ENCODE results near the gene BCL2A1.
A peak's percentile ranks its signal among the peaks of the same experiment; 100 is the strongest.
"Not testable (repeated sequence)": the region's sequence is repeated elsewhere in the genome, so short reads cannot be mapped to it uniquely, and the experiment has no call there.

The BCL2A1 gene

DNA sequence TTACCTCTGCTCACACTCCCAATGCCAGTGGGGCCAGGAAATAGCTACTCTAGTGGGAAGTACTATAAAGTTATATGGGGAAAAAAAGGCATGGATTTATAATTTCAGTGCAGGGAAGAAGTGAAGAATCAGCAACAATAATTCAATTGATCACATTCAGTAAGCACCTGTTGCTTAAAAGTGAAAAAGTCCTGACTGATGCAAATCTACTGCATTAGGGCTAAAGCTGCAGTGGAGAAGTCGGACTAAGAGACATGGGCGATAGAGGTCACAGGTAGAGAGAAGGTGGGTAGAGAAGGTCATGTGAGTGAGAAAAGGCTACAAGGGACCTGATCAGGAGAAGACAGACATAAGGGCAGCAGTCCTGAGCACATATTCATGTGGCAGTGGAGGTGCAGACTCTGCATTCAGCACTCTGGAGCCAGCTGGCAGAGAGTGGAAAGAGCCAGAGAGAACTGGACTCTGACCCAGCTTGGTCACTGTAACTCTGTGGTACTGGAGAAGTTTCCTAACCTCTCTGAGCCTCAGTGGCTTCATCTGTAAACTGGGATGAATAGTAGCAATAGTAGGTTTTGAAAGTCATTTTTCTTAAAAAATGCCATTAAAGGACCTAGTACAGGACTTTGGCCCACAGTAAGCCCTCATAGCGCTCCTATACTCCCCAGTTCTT, 17.6 kb upstream of the BCL2A1 start:
- DNase-seq, result no peak

DNA sequence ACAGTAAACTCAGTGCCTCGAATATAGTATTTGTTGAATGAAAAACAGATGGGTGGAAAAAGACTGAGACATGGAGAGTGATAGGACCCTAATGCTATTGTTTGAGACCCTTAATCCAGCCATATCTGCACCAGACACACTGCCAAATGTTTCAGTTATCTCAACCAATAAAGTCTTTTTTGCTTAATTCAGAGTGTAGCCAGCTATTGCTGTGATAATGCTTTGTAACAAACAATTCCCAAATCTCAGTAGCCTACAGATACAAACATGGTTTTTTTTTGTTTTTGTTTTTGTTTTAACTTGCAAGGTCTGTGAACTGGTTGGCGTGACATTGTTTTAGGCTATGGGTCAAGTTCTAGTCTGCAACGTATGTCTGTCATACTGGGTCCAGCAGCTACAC, 17.0 kb upstream of the BCL2A1 start:
- DNase-seq, result no peak

DNA sequence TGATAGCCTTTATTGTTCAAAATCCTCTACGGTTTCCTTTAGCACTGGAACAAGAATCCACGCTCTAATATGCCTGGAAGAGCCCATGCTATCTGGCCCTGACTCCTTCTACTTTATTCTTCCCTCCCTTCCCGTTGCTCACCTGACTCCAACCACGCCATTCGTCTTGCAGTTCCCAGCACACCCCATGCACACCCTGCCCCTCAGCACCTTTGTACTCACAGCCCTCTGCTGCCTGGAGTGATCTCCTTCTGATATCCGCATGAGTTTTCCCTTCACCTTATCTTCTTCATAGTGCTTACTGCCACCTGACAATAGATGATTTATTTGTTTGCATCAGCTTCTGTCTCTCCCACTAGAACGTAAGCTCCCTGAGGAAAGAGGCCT, 16.6 kb upstream of the BCL2A1 start:
- DNase-seq, result no peak

DNA sequence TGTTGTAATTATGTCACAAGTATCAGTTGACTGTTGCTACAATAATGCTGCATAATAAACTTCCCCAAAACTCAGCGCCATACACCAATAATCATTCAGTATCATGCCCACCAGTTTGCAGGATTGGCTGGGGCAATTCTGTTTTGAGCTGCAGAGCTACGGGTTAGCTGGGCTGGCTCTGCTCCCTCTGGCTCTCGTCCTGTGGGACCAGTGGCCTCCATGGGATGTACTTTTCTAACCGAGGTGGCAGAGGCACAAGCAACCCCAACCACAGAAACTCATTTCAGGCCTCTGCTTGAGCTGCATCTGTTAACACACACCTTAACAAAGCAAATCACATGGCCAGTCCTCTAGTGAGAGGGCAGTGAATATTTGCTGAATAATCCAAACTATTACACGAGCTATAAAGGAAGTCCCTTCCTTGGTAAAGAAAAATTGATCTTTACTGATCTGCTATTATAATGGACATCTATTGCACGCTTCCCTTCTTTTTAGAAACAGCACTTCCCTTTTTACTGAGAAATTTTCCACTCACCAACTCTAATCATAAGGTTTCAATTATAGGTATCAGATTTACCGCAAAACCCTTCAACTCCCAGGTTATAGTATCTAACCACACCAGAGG, 10.9 kb upstream of the BCL2A1 start:
- DNase-seq, result no peak

DNA sequence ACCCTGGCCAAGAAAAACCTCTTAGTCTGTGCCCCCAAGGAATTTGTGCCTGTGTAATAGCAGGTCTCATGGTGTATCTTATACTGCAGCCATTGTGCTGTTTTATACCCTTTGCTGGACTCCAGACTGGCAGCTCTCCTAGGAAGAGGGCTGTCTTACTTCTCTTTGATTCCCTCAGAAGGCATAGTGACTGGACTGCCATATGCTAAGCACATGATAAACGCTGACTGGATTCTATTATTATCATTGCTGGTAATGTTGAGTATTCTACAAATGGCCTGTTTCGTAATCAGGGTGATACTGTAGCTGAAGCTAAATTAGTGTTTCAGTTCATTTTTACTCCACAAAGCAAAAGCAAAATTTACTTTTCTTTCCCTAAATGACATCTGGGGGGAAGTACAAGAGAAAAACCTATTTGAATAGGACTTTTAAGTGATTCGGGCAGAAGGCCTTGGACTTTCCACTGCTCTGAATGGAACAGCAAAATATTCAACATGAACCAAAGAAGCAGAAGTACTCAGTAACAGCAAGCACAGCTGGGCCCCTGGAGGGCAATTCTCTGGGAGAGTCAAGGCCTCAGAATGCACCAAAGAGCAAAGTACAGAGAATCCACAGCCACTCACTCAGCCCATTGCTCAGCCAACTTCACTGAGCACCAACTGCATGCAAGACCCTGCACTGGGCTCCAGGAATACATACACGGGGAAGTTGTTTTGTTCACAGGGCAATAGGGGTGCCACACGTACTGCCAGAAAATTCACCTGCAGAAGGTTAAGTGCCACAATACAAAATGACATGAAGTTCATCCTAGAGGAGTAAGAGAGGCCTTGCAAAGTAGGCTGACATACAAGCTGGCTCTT, 7.9 kb upstream of the BCL2A1 start:
- no peak for DNase-seq

DNA sequence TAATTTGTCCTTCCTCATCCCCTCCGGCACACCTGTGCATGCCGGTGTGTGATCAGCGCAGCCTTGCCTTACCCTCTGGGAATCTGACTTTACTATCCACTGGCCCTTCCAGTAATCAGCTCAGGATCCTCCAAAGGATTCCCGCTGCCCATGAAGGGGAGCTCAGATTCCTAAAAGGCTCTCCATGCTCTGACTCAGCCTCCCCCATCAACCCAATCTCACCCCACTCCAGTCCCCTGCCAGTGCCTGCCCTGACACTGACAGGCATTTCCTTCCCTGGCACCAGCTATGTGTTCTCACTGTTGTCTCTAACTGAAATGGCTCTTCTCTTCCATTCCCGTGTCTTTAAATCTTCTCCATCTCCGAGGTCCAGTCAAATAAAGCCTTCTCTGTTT, 7.3 kb upstream of the BCL2A1 start:
- no peak for DNase-seq

DNA sequence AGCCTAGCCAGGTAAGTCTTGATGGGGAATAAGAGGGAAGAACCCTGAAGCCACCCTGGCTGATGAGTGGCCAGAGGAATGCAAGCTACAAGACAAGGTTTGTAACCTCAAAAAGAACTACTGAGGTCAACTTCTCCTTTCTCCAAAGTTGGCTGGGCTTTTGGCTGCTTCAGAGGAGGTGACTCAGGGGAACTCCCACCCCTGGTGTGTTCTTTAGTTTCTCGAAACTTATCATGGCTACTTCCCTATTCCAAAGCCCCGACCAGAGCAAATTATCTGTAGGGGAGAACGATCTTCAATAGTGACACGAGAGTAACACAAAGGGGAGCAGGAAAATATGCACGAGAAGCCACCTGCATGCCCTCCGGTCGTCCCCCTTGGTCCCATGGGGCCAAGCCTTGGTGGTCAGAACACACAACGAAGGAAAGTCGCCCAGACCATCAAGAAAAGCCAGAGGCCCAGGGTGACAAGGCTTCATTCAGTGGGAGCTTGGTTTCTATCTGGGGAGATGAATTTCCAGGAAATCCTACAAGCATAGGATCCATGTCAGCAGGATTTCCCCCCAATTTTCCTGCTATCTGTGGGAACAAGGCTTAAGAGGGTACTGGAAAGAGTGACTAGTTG, 6.5 kb upstream of the BCL2A1 start:
- no peak for DNase-seq

DNA sequence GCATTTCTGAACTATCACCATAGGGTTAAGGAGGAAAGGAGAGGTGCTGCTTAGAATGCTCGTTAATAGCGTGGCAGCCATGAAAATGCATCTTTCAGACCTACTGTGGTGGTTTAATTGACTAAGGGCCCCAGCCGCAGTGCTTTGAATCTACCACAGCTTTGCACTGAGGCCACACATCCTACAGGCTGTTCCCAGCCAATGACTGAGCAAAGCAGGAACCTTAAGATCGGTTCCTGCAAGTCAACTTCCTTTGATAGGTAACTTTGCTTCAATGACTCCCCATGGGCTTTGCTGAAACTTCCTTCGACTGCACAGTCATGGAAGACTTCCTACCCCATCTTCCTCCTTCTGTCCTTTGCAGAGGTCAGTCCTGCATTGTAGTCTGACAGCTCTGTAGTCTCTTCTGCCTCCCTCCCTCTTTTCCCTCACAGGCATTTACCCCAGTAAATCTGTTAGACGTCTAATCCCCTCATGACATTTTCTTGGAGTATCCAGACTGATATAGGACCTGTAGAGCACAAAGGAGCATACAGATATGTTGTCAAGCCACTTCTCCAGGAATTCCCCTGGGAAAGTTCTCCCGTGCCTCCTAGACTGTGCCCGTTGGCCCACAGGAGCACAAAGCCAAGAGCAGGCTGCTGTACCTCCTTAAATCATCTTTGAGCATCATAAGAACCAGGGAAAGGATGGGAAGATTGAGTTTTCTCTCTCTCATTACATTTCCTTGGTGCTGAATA, 2.6 kb upstream of the BCL2A1 start:
- no peak for DNase-seq

DNA sequence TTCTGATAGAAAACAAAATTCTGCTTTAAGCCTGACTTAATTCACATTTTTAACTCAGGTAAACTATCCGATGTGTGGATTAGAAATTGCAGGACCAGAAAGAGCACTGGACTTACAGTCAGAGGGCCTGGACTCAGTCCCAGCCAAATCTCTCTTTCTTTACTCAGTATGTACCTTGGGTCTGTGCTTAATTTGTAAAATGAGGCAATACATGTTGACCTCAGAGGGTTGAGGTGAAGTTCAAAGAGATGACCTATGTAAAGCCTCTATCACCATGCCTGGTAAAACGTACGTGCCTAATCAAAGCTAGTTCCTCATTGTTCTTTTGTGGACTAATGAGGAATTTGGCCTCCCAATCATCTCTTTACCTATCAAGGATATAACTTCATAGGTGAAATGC, 1.9 kb upstream of the BCL2A1 start:
- DNase-seq, result no peak

DNA sequence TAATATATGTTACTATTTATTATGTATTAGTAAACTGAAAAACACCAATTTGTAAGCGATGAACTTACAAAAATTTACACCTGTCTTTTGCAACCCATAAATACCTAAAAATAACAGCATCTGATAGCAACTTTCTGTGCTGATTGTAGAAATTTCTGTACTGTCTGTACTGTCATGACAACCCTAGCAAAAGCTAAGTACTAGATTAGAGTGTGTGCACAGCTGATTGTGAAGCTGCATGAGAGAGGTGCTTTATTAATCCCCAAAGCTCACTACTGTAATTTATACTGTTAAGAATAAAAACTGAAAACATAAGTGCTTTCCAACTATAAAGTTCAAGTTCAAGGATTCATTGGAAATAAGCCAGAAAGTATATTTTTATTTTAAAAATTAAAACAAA, 815 bp downstream of the BCL2A1 start:
- DNase-seq, result no peak

DNA sequence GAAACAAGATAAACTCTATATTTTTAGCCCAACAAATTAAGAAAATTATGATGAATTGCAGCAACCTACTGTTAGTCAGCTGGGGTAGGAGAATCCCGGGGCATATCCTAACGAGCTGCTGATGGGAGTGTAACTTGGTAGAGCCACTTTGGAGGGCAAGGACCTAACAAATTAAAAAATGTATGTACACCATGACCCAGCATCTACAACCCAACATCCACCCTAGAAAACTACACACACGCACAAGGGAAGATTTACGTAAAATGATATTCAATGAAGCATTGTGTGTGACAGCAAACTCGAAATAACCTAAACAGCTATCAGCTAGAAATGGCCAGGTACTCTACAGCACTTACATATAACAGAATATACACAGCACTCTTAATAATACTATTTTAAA, 1.9 kb downstream of the BCL2A1 start:
- DNase-seq, result peak; percentile 17

DNA sequence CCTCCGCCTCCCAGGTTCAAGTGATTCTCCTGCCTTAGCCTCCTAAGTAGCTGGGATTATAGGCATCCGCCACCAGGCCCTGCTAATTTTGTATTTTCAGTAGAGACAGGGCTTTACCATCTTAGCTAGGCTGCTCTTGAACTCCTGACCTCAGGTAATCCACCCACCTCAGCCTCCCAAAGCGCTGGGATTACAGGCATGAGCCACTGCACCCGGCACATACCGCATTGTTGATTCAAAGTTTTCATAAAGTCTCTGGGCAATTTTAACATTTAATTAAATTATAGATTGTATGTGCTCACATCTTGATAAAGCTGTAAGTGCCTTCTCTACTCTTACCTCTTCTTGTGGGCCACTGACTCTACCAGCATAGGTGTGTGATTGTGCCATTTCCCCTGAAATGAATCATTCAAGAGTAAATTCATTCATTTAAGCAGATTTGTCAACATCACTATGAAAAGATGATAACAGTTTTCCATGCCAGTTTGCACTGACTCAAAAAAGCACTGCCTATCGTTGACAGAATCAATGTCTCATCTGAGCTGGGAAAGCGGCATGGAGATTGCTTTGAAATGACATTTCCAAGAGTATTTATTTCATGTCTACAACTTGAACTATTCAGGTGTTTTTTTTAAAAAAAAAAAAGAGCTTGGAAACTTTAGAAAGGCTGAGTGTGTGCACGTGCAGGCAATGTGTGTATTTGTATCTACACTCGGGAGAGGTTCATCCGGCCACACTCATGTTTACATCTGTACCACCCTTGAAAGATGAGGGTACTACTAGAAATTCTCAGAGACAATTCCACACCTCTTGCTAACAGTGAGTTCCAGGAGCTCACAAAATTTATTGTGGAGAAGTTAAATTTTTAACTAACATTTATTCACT, 3.5 kb downstream of the BCL2A1 start:
- DNase-seq, result no peak

DNA sequence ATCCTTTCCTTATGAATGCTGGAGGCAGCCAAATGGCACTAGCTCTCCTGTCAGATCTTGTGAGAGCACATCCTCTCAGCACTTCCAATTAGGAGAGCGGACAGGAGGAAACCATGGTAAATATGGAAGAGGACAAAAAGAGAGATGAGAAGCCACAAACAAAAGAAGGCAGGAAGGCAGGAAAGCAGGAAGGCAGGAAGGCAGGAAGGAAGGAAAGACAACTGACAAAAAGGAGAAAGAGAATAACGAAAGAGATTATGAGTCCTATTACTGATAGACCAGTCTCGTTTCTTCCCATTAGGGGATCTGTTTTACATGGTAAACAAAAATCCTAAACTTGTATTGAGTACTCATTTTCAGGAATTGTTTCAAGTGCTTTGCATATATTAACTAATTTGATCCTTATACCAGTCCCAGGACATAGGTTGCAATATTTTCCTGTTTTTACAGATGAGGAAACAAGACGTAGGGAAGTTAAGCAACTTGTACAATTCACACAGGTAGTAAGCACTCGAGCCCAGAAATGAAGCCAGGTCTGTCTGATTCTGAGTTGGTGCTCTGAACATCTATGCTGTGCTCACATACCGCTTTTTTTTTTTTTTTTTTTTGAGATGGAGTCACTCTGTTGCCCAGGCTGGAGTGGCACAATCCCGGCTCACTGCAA, 4.2 kb downstream of the BCL2A1 start:
- no peak for DNase-seq

DNA sequence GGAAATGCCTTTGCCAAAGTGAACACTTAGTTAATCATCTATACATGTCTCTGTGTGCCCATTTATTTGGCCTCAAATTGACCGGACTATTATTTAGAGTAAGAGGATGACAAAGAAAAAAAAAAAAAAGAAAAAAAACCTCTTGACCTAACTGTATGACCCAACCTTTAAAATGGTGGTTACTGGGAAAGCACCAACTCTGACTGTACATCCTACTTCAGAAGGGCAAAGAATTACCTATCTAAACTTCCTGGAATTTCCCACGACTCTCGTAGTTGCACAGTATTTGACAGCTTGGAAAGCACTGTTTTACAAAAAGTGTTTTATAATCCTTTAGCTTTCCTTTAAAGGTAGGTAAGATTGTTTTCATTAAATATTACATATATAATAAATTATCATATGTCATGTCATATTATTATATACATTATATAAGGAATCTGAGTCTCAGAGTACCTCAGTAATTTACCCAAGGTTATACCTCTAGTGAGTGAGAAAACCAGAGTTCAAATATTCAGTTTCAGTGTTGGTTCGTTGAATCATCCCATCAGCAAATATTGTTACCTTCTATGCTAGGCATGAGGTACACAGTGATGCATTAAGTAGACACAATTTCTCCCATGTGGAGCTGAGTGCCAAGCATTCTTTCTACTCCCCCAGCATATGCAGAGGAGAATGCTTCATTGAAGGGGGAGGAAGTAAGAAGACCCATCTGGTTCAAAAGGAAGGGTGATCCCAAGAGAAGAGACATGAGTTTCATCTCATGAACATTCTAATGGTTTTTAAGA, 5.0 kb downstream of the BCL2A1 start:
- no peak for DNase-seq

DNA sequence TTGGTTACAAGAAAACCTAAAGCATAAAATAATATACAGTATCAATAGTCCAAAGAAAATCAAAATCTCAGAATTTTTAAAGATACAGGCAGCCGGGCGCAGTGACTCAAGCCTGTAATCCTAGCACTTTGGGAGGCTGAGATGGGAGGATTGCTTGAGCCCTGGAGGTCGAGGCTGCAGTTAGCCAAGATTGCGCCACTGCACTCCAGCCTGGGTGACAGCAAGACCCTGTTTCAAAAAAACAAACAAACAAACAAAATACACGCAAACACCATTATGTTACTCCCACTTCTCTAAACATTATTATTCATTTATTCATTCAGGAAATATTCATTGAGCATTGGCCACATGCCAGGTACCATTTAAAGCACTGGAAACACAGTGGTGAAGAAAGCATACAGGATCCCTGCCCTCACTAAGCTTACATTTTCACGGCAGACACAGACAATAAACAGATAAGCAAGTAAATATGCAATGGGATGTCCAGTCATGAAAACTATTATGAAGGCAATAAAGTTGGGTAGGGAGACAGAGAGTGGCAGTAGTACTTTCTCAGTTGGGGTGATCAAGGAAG, 6.7 kb downstream of the BCL2A1 start:
- no peak for DNase-seq

DNA sequence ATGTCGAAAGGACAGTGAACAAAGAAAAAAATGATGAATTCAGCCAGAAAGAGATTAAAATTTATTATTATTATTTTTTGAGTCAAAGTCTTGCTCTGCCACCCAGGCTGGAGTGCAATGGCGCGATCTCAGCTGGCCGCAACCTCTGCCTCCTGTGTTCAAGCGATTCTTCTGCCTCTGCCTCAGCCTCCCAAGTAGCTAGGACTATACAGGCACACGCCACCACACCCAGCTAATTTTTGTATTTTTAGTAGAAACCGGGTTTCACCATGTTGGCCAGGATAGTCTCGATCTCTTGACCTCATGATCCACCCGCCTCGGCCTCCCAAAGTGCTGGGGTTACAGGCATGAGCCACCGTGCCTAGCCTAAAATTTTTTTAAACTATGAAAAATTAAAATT, 8.1 kb downstream of the BCL2A1 start:
- not testable (repeated sequence) for DNase-seq

DNA sequence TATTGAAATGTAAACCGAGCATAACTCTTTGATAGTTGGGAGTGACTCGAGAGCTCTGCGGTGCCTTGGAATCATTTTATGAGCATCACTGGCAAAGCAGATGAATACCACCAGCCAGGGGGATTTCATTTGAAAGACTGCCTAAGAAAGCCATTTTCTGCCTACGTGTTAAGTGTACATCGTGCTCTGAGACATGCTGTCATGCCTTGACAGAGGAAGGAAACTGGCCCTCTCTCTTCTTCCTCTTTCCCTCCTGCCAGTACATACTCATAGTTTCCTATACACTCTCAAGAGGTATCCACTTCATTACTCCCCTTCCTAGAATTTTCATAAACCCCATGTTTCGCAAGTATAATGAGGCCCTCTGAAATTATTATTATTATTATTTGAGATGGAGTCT, 8.8 kb downstream of the BCL2A1 start:
- DNase-seq, result no peak

DNA sequence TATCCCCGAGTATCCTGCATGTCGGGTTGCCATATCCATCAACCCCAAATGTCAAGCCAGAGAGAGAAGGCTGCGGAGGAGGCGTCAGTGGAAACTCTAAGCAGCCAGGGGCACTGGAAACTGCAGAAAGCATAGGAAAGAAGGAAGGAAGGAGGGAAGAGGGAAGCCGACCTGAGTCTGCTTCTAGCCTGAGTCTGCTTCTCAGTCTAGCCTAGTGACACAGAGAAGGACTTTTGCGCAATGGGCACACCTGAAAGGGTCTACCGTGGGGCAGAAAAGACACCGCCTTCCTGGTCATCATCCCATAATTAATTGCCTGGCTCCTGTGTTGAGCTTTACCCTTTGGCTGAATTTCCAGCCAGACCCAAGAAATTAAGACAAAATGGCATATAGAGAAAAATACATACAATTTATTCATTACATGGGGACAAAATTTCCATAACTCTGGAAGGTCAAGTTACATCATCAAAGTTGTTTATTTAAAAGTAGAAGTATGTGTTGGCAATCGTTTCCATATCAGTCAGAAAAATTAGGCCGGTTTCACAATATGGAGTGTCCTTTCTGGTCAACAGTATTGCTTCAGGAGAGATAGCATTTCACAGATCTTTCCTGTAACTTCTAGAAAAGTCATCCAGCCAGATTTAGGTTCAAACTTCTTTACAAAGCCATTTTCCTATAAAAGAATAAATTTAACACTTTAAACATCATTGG, 10.3 kb downstream of the BCL2A1 start:
- DNase-seq, result no peak

DNA sequence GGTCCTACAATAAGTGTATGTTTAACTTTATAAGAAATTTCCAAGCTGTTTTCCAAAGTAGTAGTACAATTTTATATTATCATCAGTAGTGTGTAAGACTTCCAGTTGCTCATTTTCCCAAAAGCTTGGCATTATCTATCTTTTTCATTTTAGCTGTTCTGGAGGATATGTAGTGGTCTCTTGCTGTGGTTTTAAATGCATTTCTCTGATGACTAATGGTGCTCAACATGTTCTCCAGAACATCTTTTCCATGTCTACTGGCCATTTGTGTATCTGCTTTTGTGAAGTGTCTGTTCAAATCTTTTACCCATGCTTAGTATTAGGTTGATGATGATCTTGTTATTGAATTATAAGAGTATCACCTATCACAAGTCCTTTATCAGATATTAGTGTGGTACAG, 13.3 kb downstream of the BCL2A1 start:
- no peak for DNase-seq

All from islet precursor cell (in vitro differentiated cells).